Measurements from ENCODE around the gene ZNF74.

The ZNF74 gene

DNA sequence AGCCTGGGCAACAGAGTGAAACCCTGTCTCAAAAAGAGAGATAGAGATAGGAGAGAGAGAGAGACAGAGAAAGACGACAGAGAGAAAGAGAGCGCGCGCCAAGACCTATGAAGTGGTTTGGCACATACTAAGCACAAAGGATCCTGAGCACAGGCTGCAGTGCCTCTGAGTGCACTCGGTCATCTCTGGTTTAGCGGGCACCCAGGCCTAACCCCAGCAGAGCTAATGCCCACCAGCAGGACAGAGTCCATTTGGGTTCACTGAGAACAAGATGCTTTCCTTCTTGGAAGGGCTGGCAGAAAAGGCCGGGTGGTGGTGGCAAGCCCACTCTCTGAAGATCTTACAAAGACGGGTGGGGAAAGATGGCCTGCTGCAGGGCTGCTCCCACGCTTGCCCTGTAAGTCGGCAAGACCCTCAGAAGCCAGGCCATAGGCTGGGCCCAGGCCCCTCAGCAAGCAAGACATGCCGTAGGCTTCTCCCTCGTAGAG is 40.4 kb downstream of the ZNF74 start:
- no peak for ATAC-seq

DNA sequence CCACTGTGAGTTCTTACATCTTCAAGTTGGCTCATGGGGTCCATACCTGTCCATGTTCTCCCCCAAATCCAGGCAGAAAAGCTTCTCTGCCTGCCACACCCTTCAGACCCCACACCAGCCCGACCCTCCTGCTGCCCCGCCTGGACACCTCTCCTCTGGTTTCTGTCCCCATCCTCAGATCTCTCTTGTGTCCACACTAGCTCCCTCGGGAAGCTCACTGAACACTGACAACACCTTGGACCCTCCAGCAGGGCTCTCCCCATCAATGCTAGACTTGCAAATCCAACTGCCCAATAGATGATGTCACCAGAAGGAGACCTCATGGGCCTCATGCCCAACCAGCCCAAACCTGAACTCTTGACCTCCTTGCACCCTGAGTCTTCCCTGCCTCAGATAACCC is 40.8 kb downstream of the ZNF74 start:
- no peak for ATAC-seq

DNA sequence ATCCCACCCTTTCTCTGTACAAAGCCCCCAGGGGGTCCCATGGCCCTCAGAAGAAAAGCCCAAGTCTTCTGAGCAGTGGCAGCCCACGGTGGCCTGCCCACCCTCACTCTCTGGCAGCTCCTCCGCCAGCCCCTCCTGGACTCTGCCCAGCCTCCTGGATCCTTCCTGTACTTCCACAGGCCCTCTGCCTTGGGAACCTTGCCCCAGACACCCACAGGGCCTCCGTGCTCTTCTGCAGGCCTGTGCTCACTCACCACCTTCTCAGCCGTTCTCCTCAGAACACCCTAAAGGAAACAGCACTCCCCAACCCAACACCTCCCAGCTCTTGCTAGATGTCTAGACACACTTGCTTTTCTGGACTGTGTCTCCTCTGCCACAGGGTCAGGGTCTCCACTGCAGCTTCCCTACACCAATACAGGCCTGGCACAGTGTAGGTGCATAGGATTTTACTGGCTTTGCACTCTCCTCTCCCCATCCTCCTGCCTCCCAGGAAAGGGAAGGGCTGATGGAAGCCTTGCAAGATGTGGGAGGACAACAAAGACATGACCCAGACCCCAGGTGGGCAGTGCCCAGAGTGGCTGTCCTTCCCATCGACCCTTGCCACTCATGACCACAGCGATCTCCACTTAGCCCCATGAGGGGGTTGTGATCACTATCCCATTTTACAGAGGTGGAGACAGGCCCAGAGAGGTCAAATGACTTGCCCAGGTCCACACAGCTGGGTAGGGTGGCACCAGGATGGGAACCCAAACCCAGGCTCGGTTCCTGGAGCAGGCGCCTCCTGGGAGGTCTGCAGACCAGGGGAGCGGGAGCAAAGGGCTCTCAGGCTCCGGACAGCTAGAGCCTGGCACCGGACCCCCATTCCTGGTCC is 41.7 kb downstream of the ZNF74 start:
- ATAC-seq: no peak

DNA sequence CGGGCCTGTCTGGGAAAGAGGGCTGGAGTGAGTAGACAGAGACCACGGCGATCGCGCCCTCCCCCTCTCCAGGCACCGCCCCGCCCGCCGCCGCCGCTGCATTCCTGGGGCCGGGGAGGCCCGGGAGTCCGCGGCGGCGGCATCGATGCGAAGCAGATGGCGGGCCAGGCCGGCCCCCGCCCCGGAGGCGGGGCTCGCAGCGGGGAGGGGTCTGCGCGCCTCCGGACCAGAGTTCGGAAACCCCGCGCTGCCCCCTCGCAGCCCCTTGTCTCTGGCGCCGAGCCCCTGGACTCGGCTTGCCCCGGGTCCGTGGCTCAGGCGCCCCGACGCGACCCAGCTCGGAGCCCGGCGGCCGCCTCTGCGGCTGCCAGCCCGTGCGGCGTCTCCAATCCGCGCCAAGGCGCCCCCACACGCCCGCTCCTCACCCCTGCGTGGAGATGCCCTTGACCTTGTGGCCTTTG is 42.4 kb downstream of the ZNF74 start:
- ATAC-seq: peak; percentile 12 to 29

DNA sequence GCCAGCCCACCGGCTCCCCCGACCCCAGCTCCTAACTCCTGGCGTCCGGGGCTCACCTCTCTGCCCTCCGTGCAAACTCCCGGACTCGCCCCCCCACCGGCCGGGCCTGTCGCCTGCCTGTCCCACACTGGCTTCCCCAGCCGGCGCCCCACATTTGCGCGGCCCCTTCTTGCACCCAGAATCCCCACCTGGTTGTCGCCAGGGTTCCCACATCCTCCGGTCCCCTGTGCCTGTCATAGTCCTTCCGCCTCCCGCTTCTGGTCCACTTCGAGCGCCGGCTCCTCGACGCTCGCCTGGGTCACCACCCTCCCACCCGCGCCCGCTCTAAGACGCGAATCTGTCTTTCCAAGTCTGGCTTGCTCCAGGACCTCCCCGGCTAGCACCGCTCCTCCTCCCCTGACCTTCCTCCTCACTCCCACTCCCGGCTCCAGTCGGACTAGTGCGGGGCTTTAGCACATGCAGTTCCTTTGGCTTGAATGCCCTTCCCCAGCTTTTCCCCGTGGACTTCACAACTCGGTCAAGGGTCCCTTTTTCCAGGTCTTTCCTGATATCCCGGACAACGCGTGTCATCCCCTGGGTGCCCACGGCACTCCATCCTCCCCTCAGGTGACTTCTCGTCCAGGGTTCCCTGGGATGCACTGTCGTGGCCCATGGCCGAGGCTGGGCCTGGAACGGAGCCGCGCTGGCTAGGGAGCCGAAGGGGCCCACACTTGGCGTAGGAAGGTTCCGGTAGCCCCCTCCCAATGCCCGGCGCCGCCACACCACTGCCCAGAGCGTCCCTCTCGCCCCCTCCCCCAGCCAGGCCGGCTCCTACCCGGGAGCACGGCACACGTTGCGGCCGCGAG is 43.0 kb downstream of the ZNF74 start:
- ATAC-seq: peak; percentile 19 to 21

DNA sequence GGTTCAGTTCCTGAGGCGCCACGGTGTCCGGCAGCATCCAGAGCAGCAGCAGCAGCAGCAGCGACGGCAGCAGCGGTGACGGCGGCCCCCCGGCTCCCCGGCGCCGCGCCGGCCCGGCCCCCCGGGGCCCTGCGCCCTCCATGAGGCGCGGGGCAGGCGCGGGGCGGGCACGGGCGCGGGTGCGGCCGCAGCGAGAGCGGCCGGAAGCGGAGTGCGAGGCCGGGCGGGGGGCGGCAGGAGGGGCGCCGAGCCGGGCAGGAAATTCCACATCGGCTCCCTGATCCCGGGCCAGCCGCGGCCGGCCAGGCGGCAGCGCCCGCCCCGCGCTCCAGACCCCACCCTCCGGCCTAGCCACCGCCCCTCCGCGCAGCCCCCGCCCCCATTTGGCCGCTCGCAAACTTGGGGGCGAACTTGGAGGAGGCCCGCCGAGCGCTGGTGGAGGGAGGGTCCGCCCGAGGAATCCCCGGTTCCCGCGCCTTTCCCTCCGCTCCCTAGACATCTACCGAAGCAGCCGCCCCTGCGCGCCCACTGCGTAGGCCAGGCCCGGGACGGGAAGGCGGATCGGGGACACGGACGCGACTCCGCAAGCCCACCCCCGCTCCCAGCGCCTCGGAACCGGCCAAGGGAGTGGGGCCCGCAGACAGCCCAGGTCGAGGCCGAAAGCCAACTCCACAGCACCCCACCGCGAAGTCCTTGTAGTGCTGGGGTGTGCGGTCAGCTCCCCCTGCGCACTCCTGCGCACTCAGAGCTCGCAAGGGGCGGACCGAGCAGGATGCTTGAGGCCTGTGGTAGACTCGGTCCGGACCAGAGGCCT is 43.9 kb downstream of the ZNF74 start, which contains the start of gene SCARF2:
TSS of gene SCARF2 (minus strand) at position 213 of the 814 bp plus-strand sequence. CDS start at position 142, 71 bp downstream.
- no peak for ATAC-seq

DNA sequence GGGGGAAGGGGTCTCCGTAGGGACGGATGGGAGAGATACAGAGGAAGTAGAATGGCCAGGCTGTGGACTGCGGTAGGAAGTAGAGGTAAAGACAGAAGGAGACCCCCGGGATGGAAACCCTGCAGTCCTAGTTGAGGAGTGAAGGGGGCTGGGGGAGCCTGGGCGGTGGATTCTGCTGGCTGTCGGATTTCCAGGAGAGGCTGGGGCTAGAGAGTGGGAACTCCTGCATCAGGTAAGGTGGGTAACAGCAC is 44.4 kb downstream of the ZNF74 start:
- ATAC-seq: no peak

DNA sequence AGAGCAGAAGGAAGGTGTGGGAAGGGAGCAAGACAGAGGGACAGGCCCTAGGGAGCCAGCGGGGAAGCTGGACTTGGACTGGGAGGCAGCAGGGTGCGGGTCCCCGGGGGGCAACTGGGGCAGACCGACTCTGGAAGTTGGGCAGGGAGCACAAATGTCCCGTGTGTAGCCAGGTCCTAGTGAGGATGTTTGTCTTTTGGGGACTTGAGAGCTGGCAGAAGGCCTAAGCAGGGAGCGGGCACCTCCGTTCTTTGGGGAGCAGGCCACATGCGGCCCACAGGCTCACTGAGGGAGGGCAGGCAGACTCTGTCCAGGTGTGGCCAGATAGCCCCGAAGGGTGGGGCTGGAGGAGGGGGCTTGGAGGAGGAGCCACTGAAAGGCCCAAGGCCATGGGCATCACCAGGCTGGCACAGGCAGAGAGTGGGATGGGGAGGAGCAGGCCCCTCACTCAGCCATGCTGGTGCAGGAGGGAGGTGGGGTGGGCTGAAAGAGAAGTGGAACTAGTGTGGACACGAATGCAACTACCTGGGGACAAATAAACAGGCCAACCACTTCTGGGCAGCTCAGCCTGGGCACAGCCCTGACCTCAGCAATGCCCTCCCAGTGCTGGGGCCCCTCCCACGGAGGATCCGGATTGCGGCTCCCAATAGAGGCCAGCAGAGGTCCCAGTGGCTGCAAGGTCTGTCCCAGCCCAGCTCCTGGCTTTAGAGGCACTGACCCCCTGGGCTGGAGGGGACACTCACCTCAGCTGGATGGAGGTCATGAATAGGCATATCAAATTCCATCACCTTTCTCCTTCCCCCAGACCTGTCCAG is 44.9 kb downstream of the ZNF74 start:
- no peak for ATAC-seq

DNA sequence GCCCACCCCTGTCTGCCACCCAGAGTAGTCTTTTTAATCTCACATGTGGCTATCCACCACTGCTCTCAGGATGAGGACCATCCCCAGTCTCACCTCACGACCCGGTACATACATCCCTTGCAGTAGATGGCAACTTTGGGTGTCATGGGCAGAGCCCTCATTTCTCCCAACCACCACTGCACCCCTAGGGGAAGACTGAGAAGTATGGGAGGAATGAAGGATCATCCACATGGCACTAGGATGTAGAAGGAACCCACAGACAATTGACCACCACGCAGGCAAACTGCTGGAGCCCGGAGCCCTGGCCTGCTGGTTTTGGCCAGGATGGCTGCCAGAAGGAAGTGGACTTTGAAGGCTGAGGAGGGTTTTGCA is 45.6 kb downstream of the ZNF74 start:
- ATAC-seq: no peak

DNA sequence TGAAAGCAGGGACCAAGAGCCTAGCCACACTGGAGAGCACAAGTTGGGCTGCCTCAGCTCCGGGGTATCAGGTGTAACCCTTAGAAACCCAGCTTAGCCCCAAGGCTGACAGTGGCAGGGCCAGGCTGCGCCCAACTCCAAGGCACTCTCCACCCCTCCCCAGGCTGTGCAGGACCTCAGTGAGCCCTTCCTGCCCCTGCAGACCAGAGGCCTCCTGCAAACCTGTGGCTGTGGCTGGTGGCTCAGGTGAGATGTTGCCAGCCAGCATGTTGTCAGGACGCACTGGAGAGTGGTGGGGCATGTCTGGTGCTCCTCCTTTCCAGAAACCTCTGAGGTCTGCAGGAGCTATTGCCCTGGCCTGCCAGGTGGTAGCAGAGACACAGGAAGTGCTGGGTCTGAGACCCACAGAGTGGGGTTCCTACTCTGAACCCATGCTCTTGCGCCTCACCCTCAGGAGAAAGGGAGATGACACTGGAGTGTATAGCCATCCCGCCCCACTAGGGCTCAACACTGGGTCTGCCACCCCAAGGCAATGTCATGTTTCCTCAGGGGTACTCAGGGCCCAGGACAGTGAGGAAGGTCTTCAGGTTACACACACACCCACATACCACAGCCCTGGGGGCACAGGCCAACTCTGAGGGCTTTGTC is 46.1 kb downstream of the ZNF74 start:
- no peak for ATAC-seq

DNA sequence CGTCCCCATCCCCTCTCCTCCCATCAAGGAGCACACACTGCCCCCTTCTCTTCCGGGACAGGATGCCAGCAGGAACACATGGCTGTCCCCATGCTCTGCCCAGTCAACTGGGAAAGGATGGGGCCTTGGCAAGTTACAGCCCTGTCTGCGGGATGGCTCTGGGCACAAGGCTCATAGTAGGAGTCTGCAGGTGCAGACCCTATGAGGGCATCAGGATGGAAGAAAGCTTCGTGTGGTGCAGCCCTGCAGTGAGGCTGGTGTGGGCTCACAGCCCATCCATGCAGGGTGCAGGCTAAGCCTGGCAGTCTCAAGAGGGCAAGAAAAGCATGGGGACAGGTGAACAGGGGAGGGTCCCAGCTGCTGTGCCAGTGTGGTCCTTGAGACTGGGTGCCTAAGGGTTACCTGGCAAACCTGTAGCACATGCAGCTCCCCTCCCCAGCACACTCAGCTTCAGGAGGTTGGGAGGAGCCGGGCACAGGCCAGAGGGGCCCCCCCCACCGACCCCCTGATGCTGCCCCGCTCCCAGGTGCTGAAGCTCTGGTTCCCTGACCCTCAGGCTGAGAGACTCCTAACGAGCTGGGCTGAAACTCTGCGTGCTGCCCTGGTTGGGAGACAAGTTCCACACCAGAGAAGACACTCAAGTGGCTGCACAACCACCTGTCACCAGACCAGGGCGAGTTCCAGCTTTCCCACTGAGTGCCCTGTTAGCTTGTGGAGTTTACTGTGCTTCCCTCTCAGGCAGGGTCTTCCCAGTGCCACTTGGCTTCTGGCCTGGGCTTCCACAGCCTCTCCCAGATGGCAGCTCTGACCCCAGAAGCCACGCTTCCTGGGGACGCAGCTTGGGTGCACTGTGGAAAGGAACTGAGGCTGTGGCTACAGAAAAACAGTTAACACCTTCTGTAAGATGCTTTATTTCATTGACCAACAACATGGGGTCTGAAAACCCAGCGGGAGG is 47.0 kb downstream of the ZNF74 start:
- ATAC-seq: no peak

DNA sequence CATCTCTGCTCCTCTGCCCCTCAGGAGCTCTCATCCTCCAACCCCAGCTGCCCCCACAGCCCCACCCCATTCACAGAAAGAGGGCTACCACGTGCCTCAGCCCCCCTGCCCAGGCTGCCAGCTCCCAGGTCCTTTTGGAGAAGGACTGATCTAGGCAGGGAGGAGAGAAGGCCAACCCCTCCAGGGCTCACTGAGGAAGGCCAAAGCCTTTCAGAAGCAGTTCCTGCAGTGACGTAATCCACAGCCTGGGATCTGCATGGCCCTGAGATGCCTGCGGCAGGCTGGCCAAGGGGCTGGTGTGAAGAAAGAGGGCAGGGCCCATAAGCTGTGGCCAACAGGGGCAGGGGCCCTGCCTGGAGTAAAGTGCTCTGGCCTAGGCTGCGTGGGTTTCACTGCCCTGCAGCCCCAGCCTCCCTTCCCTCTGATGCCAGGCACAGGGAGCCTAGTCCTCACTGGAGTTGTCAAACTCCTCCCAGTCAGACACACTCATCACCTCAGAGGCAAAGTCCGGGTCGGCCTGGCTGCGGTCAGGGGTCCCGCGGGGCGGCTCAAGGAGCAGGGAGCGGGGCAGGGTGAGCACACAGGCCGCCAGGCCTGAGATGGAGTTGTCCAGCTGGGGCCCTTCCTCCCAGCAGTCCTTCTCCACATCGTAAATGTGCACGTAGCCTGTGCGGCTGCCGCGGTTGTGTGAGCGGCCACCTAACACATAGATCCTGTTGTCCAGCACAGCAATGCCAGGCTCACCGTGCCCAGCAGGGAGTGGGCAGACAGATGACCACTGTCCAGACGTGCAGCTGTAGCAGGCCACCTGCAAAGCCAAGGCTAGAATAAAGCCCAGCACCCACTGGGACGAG is 47.9 kb downstream of the ZNF74 start:
- ATAC-seq: no peak

DNA sequence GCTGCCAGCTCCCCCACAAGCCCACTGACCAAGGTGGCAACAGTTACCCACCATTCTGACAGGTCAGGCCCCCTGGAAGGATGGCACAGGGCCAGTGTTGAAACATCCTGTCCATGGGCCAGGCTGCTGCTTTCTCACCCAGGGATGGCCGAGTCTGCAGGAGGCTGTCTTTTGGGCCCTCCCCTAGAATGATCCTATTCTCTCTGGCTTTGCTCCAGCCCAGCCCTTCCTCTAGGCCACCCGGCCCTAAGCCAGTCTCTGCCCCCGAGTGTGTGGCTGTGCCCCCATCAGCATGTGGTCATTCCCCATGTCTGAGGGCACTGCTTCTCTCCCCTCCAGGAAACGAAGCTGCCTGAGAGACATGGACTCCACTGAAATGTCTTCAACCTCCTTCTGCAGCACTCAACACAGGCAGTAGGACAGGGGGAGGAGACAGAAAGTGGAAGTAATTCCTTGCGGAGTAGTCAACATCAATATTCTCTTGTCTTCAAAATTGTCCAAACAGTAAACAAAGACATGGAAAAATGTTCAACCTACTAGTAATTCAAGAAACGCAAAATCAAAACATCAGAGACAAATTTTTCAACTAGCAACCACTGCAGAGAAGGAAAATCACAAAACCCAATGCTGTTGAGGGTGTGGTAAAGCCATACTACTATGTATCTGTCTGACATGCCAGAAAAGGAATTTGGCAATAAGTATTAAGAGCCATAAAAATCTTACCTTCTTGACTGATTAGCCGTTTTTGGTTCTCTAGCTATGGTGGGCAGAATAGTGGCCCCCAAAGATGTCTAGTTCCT is 48.7 kb downstream of the ZNF74 start:
- no peak for ATAC-seq

DNA sequence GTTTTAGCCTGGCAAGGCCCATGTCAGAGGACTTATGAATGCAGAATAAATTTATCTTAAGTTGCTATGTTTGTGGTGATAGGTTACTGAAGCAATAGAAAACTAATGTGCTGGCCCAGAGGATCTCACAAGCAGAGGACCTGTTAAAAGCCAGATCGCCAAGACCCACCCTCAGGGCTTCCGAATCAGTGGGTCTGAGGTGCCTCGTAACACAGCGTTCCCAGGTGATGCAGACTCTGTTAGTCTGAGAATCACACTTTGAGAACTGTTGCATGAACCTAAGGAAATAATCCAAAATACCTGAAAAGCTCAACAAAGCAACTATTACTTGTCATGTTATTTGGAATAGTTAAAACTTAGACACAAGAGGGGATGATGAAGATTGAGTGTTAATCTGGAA is 50.4 kb downstream of the ZNF74 start:
- ATAC-seq: no peak

DNA sequence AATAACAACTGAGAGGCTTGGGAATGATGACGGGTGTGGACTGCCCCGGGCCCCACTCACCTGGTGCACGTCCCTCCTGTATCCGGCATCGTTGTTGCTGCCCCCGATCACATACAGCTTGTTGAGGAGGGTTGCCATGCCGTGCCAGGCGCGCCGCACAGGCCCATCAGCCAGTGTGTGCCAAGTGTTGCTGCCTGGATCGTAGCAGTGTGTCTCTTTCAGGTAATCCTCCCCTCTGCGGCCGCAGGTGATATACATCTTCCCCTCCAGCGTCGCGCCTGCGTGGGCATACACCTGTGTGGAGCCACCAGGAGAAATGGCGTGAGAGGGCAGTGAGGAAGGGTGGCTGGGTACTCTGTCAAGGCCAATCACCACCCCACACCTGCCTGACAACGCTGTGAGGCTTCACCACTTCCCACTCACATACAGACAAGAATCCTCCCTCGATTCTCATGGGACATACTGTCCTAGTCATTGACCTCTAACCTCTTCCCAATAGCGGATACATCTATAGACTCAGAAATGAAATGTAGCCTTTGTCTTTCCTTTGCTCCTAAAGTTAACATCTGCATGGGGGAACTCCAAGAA is 52.5 kb downstream of the ZNF74 start:
- ATAC-seq: no peak

DNA sequence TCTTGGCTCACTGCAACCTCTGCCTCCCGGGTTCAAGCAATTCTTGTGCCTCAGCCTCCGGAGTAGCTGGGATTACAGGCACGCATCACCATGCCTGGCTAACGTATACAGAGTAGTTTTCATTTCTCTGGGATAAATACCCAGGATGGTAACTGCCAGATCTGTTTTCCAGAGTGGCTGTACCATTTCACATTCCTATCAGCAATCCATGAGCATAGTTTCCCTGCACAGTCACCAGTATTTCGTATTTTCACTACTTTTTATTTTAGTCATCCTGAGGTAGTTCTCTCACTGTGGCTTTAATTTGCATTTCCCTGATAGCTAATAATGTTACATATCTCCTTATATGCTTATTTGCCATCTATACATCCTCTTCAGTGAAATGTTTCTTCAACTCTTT is 54.7 kb downstream of the ZNF74 start:
- ATAC-seq: no peak

DNA sequence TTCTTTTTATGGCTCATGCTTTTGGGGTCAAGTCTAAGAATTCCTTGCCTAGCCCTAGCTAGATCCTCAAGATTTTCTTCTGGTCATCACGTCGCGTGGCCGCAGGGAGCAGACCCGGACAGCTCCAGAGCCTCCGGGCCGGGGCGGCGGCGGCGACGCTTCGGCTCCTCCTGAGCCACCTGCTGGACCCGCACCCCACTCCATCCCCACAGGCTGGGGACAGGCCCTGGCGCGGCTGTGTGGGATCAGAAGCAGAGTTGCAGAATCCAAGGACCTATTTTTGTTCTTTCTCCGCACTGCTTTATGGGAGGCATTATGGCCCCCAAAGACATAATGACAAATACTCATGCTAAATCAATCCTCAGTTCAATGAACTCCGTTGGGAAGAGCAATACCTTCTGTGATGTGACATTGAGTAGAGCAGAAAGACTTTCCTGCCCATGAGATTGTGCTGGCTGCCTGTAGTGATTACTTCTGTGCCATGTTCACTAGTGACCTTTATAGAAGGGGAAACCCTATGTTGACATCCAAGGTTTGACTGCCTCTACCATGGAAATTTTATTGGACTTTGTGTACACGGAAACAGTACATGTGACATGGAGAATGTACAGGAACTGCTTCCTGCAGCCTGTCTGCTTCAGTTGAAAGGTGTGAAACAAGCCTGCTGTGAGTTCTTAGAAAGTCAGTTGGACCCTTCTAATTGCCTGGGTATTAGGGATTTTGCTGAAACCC is 56.0 kb downstream of the ZNF74 start:
- no peak for ATAC-seq

Measured in activated CD4-positive, CD25-positive, alpha-beta regulatory T cell treated with anti-CD3 and anti-CD28 coated beads, Interleukin-2, amount 50 U/mL, for 24 hours (primary cell).